MV-4-11 (cell line): ENCODE data around the gene CCN2.
"Not testable (repeated sequence)": the region's sequence is repeated elsewhere in the genome, so short reads cannot be mapped to it uniquely, and the experiment has no call there.

Experiments
- DNase-seq: peaks from one replicate; lab custom pipeline; 2025; lab: John Stamatoyannopoulos, UW

CCN2 gene

GRCh38 chr6:131937703-131938631 lies 13.2 kb downstream of the CCN2 start:
- DNase-seq = no peak

- DNase-seq = no peak
Measured at GRCh38 chr6:131937226-131937625, 13.9 kb downstream of the CCN2 start.

- DNase-seq = no peak
Measured at GRCh38 chr6:131936156-131936555, 15.0 kb downstream of the CCN2 start.

GRCh38 chr6:131931063-131931750 lies 20.0 kb downstream of the CCN2 start:
- no peak for DNase-seq

GRCh38 chr6:131929976-131930375 lies 21.2 kb downstream of the CCN2 start:
- no peak for DNase-seq

- no peak for DNase-seq
Measured at GRCh38 chr6:131929264-131929663, 21.9 kb downstream of the CCN2 start.

- peak; percentile 25 for DNase-seq
Measured at GRCh38 chr6:131924881-131925474, 26.2 kb downstream of the CCN2 start.

- peak; percentile 40 for DNase-seq
Measured at GRCh38 chr6:131923356-131923755, 27.8 kb downstream of the CCN2 start.

GRCh38 chr6:131920656-131921055 lies 30.5 kb downstream of the CCN2 start:
- no peak for DNase-seq

- DNase-seq = no peak
Measured at GRCh38 chr6:131918650-131919355, 32.4 kb downstream of the CCN2 start.

GRCh38 chr6:131917763-131918649 lies 33.2 kb downstream of the CCN2 start:
- DNase-seq = no peak

- peak; percentile 85 for DNase-seq
Measured at GRCh38 chr6:131917318-131917717, 33.9 kb downstream of the CCN2 start.

- DNase-seq = no peak
Measured at GRCh38 chr6:131916847-131917246, 34.3 kb downstream of the CCN2 start.

- DNase-seq = not testable (repeated sequence)
Measured at GRCh38 chr6:131916091-131916796, 34.9 kb downstream of the CCN2 start.

GRCh38 chr6:131914967-131915751 lies 36.0 kb downstream of the CCN2 start:
- peak; percentile 62 for DNase-seq

GRCh38 chr6:131914234-131914633 lies 36.9 kb downstream of the CCN2 start:
- no peak for DNase-seq

- no peak for DNase-seq
Measured at GRCh38 chr6:131911951-131912350, 39.2 kb downstream of the CCN2 start.

GRCh38 chr6:131910956-131911355 lies 40.2 kb downstream of the CCN2 start:
- no peak for DNase-seq

- DNase-seq = no peak
Measured at GRCh38 chr6:131910219-131910589, 41.0 kb downstream of the CCN2 start.
